HL-60/S4 (cell line): ENCODE data around the gene TP53BP1.
"Not testable (repeated sequence)": the region's sequence is repeated elsewhere in the genome, so short reads cannot be mapped to it uniquely, and the experiment has no call there.

ENCODE experiments used
- in situ Hi-C: fragments of 300-500 bp; cut with MboI; formaldehyde crosslinking; loops from 2 replicates; pipeline ENCODE4 v1.14.3; 2022; ENCODE audit warnings: low sequenced_read_pairs

The TP53BP1 gene

GRCh38 chr15:43492673-43493601 lies at the start of gene TP53BP1:
TP53BP1 (minus strand) TSS chr15:43493156; CDS start chr15:43493043, 113 bp downstream.
- in situ Hi-C loops = no loop called here

DNA sequence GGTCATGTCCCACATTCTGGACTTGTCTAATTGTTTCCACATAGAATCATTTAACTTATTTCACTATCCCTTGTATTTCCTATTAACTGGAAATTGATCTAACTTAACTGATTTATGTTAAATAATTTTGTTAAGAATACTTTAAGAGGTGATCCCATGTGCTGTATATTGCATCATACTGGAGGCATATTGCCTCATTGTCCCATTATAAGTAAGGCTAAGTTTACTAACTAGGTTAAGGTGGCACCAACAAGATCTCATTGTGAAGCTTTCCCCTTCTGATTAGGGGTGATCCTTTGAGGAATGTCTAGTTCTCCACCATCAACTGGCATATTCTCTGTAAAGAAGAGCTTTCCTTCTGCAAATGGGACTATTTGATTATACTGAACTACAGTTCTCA lies 48.8 kb upstream of the TP53BP1 start:
- in situ Hi-C loops = no loop called here

DNA sequence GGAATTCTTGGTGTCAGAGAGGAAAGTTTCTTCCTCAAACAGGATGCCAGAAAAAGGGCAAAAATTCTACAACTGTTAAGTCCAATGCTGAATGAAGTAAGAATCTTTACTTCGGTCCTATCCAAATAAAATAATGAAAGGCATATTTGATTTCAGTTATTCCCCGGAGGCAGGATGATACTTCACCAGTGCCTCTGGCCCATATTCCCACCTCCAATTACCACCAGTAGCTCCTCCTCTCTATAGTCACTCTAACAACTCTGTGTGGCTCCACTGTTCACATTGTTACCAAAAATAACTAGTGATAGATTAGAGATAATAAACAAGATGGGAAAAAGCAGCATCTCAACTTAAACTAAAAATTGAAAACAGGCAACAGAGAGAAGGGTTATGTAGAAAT lies 45.1 kb upstream of the TP53BP1 start:
- in situ Hi-C loops = no loop called here

GRCh38 chr15:43534897-43535296 lies 41.9 kb upstream of the TP53BP1 start:
- in situ Hi-C loops = no loop called here

DNA sequence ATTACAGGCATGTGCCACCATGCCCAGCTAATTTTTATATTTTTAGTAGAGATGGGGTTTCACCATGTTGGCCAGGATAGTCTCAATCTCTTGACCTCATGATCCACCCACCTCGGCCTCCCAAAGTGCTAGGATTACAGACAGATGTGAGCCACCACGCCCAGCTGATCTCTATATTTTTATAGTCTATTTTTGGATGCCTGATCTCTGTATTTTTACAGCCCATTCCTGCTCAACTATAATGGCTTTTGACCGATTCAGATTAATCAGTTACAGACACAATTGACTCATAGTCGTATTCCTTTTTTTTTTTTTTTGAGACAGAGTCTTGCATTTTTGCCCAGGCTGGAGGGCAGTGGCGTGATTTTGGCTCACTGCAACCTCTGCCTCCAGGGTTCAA lies 39.9 kb upstream of the TP53BP1 start:
- in situ Hi-C loops = not testable (repeated sequence)

DNA sequence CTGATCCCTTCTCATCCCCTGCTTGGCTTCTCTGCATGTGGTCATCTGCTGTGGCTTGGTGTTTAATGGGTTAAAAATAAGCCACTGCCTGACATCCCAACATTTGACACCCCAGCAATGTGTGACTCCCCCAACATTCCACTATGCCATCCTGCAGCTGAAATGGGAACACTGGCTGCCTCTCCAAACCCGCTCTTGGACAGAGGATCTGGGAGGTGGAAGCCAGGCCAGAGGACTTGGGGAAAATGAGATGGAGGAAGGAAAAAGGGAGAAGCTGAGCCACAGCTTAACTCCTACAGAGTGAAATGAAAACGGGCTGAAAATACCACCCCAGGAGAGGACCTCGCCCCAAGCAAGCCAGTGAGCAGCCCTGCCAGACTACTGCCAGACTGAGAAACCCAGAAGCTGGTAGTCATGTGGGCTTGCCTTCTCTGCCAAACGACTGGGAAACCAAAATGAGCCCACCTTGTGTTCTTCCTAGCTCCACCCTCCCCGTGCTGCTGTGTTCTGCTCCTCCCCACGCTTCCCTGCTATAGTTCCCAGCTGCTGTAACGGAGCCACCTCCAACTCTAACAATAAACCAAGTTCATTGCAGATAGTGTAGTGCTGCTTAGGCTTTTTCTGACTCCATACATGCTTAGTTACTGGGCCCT lies 38.2 kb upstream of the TP53BP1 start:
- in situ Hi-C loops = no loop called here

DNA sequence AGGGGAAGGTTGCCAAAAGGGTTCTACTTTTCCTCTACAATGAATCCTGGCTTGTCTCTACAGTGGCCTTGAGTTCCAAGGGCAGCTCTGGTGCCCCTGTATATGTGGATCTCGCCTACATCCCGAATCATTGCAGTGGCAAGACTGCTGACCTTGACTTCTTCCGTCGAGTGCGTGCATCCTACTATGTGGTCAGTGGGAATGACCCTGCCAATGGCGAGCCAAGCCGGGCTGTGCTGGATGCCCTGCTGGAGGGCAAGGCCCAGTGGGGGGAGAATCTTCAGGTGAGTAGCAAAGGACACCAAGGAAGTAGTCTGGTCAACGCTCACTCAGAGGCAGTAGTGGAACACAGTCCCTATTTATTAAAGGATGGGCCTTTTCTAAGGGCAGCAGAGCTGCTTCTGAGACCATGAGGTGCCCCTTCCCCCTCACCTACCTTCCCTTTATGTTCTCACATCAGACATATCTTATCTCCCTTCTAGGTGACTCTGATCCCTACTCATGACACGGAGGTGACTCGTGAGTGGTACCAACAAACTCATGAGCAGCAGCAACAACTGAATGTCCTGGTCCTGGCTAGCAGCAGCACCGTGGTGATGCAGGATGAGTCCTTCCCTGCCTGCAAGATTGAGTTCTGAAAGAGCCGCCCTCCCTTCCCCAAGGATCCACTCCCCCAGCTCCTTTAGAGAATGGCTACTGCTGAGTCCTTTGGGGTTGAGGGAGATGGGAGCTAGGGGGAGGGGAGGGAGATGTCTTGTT lies 36.8 kb upstream of the TP53BP1 start:
- in situ Hi-C loops = no loop called here

- in situ Hi-C loops = no loop called here
Observed at GRCh38 chr15:43529141-43529540, 36.2 kb upstream of the TP53BP1 start.

DNA sequence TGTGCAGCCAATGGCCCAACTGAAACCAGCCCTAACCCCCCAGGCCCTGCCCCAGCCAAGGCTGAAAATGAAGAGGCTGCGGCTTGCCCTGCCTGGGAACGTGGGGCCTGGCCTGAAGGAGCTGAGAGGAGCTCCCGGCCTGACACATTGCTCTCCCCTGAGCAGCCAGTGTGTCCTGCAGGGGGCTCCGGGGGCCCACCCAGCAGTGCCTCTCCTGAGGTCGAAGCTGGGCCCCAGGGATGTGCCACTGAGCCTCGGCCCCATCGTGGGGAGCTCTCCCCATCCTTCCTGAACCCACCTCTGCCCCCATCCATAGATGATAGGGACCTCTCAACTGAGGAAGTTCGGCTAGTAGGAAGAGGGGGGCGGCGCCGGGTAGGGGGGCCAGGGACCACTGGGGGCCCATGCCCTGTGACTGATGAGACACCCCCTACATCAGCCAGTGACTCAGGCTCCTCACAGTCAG lies 35.6 kb upstream of the TP53BP1 start:
- in situ Hi-C loops = no loop called here

GRCh38 chr15:43527802-43528541 lies 35.0 kb upstream of the TP53BP1 start:
- in situ Hi-C loops = no loop called here

GRCh38 chr15:43527016-43527801 lies 34.3 kb upstream of the TP53BP1 start:
- in situ Hi-C loops = no loop called here

DNA sequence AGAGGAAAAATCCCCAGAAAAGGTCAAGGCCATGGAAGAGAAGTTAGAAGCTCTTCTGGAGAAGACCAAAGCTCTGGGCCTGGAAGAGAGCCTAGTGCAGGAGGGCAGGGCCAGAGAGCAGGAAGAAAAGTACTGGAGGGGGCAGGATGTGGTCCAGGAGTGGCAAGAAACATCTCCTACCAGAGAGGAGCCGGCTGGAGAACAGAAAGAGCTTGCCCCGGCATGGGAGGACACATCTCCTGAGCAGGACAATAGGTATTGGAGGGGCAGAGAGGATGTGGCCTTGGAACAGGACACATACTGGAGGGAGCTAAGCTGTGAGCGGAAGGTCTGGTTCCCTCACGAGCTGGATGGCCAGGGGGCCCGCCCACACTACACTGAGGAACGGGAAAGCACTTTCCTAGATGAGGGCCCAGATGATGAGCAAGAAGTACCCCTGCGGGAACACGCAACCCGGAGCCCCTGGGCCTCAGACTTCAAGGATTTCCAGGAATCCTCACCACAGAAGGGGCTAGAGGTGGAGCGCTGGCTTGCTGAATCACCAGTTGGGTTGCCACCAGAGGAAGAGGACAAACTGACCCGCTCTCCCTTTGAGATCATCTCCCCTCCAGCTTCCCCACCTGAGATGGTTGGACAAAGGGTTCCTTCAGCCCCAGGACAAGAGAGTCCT lies 33.4 kb upstream of the TP53BP1 start:
- in situ Hi-C loops = no loop called here

DNA sequence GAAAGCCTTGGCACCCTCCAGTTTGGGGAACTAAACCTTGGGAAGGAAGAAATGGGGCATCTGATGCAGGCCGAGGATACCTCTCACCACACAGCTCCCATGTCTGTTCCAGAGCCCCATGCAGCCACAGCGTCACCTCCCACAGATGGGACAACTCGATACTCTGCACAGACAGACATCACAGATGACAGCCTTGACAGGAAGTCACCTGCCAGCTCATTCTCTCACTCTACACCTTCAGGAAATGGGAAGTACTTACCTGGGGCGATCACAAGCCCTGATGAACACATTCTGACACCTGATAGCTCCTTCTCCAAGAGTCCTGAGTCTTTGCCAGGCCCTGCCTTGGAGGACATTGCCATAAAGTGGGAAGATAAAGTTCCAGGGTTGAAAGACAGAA lies 32.2 kb upstream of the TP53BP1 start:
- in situ Hi-C loops = no loop called here

DNA sequence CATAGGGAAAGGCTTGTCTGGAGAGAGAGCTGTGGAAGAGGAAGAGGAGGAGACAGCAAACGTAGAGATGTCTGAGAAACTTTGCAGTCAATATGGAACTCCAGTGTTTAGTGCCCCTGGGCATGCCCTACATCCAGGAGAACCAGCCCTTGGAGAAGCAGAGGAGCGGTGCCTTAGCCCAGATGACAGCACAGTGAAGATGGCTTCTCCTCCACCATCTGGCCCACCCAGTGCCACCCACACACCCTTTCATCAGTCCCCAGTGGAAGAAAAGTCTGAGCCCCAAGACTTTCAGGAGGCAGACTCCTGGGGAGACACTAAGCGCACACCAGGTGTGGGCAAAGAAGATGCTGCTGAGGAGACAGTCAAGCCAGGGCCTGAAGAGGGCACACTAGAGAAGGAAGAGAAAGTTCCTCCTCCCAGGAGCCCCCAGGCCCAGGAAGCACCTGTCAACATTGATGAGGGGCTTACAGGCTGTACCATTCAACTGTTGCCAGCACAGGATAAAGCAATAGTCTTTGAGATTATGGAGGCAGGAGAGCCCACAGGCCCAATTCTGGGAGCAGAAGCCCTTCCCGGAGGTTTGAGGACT lies 31.4 kb upstream of the TP53BP1 start:
- in situ Hi-C loops = no loop called here

- in situ Hi-C loops = no loop called here
Observed at GRCh38 chr15:43523646-43524045, 30.7 kb upstream of the TP53BP1 start.

- in situ Hi-C loops = no loop called here
Observed at GRCh38 chr15:43522247-43522646, 29.3 kb upstream of the TP53BP1 start.

- in situ Hi-C loops = no loop called here
Observed at GRCh38 chr15:43521419-43521818, 28.5 kb upstream of the TP53BP1 start.

DNA sequence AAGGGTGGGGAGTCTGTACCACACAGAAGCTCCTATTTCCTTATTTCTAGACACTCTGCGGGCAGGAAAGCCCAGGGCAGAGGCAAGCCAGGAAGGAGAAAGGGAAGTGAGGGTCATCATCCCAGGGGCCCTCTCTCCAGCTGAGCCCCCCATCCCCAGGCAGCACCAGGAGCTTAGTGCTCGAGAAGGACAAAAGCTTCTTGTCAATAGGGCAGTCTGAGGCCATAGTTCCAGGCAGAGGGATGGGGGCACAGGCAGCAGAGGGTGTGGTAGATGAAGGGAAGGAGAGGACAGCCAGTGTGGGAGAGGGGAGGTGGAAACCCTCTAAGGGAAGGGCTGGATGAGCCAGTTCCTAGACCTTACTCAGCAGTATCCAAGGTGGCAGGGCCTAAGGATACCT lies 27.2 kb upstream of the TP53BP1 start:
- in situ Hi-C loops = no loop called here

DNA sequence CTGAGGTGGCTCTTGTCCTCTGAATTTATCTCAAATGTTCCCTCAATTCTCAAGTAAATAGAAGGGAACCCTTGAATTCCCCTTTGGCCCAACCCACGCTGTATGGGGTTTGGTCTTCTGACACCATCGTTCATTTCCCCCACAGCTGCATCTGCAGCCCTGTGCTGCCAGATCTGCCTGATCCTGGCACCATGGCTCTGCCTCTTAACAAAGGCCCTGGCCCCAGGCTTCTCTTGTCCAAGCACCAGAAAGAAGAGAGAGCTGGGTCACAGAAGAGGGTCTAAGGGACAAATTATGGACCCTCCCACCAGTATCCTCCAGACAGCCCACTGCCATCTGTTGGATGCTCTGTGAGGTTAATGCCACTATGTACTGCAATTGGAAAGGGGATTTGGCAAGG lies 26.2 kb upstream of the TP53BP1 start:
- in situ Hi-C loops = no loop called here
